ENCODE data around the gene ASB13.

The ASB13 gene

DNA sequence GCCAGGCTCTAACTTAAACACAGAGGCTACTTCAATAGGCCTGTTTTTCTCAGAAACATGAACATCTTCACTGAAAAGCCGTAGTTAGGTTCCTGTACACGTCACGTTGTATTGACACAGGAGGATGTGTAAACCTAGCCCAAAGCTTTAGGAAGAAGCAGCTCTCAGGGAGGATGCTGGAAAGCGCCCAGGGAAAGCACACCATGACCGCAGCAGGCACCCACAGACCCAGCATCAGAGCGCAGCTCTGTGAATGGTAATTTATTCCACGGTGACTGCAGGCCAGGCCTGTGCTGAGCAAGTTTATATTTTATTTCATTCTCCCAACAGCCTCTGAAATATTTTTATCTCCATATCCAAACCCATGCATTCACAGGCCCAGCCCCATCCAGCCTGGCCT lies 51.1 kb downstream of the ASB13 start:
- no peak overlapping the region for H3K4me3 ChIP-seq (ENCODE audit: extremely low read depth, insufficient read depth, low read length, poor library complexity, severe bottlenecking)
- H3K36me3 ChIP-seq (ENCODE audit: control insufficient read depth, insufficient read depth, low read length) = no peaks in the 10 kb centered on the region
- no peaks in the 10 kb centered on the region for H3K9me3 ChIP-seq (ENCODE audit: control insufficient read depth, low read length)
- H3K4me1 ChIP-seq (ENCODE audit: control insufficient read depth, insufficient read depth, low read length, poor library complexity, severe bottlenecking) = peaks cover 24% of the 10 kb centered on the region
- WGBS, 2 experiments (ENCODE audit: insufficient coverage in 2 of 2) = 98 to 99% methylated on average over 7 of the region's 7 CpGs
- no peak overlapping the region for H3K27ac ChIP-seq (ENCODE audit: low read depth, low read length, severe bottlenecking)

DNA sequence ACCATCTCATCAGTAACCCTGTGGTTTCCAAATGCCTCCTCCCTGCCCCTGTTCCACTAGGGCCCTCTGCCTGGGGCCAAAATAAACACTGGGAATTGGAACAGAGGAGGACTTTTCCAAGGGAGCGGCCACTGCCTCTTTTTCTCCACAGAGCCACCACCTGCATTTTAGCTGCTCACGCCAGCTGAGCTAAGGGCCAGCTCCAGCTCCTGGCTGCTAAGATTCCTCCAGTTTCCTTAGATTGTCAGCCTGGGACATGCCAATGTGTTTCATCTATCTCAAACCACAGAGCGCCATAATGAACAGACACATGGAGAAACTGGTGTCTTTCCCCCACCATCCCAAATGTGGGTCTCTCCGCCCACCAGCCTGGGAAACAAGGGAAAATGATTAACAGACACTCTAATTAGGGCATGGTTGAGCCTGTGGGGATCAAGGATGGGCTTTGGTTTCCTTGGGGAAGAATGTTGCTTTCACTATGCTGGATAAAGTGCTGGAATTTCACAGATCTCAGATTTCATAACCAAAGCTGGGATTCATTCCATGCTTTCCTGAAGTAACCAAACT lies 52.2 kb downstream of the ASB13 start:
- H3K9me3 ChIP-seq (ENCODE audit: control insufficient read depth, low read length) = no peaks in the 10 kb centered on the region
- peaks cover 15% of the 10 kb centered on the region for H3K4me1 ChIP-seq (ENCODE audit: control insufficient read depth, insufficient read depth, low read length, poor library complexity, severe bottlenecking)
- H3K36me3 ChIP-seq (ENCODE audit: control insufficient read depth, insufficient read depth, low read length) = no peaks in the 10 kb centered on the region
- 87 to 100% methylated on average over 3 of the region's 4 CpGs for WGBS, 2 experiments (ENCODE audit: insufficient coverage in 2 of 2)
- no peak overlapping the region for H3K4me3 ChIP-seq (ENCODE audit: extremely low read depth, insufficient read depth, low read length, poor library complexity, severe bottlenecking)
- H3K27ac ChIP-seq (ENCODE audit: low read depth, low read length, severe bottlenecking) = no peak overlapping the region

DNA sequence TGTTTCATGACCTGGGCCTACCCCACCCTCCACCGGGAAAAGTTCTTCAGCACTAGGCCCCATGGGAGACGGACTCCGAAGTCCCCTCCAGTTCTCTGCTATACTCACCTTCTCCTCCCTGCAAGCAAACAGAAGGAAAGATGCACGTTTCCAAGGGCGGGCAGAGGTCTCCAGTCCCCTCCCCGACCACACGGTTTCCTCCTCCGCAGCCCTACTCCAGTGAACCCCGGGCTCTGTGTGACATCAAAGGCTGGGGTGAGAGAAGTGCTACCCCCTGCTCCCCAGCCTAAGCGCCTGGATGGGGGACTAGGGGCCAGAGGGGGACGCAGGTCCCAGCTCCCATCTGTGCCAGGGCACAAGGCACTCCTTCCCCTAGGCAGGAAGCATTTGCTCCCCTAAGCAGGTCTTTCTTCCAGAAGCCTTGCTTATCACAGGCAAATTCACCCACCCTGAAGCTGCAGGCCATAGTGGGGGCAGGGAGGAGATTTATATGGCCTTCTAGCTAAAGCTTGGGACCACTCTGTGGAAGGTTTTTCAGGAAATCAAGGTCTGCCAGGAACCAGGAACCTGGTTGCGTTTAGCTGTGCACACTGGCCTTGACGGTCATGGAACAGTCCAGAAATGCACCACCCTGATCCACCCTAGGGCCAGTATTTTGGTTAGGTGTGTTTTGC lies 52.8 kb downstream of the ASB13 start:
- H3K4me1 ChIP-seq (ENCODE audit: control insufficient read depth, insufficient read depth, low read length, poor library complexity, severe bottlenecking) = peaks cover 8% of the 10 kb centered on the region
- H3K36me3 ChIP-seq (ENCODE audit: control insufficient read depth, insufficient read depth, low read length) = no peaks in the 10 kb centered on the region
- no peak overlapping the region for H3K4me3 ChIP-seq (ENCODE audit: extremely low read depth, insufficient read depth, low read length, poor library complexity, severe bottlenecking)
- 91 to 100% methylated on average over 2 to 11 of the region's 13 CpGs for WGBS, 2 experiments (ENCODE audit: insufficient coverage in 2 of 2)
- no peak overlapping the region for H3K27ac ChIP-seq (ENCODE audit: low read depth, low read length, severe bottlenecking)
- no peaks in the 10 kb centered on the region for H3K9me3 ChIP-seq (ENCODE audit: control insufficient read depth, low read length)

DNA sequence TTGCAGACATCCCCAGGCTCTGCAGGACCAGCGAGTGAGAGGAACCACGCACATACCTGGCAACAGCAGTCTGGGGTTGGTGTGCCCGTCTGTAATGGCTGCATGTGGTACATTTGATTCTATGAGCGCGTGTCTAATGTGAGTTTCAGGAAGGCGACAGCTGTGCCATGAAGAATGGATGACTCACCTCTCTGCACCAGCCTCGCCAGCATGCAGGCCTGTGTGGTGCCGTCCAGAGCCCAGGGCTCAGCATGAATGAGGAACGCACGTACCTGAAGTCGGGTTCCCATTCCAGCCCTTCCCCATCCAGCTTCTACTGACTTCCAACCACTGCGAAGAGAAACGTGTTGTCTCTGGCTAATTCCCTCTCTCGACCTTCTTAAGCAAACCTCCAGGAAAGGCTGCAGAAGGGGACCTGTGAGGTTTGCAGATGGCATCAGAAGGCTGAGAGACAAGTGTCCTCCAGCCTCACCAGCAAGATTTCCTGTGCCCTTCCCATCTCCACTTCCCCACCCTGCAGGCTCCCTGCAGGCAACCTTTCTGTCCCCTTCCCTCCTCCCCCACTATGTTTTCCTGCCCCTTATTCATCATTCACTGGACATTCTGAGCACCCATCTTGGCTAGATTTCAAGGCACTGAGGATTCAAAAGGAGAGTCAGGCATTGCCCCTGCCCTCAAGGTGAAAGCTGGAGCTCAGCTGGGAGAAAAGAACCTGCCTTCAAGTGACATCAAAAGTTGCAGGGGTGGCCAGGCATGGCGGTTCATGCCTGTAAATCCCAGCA lies 54.3 kb downstream of the ASB13 start:
- Histone ChIP-seq H3K36me3 (ENCODE audit: control insufficient read depth, insufficient read depth, low read length) (no peaks in the 10 kb centered on the region), H3K27ac (ENCODE audit: low read depth, low read length, severe bottlenecking) (no peak overlapping the region), H3K4me3 (ENCODE audit: extremely low read depth, insufficient read depth, low read length, poor library complexity, severe bottlenecking) (no peak overlapping the region), H3K4me1 (ENCODE audit: control insufficient read depth, insufficient read depth, low read length, poor library complexity, severe bottlenecking) (peaks cover 6% of the 10 kb centered on the region), H3K9me3 (ENCODE audit: control insufficient read depth, low read length) (no peaks in the 10 kb centered on the region)
- 87 to 94% methylated on average over 10 to 13 of the region's 15 CpGs for WGBS, 2 experiments (ENCODE audit: insufficient coverage in 2 of 2)

DNA sequence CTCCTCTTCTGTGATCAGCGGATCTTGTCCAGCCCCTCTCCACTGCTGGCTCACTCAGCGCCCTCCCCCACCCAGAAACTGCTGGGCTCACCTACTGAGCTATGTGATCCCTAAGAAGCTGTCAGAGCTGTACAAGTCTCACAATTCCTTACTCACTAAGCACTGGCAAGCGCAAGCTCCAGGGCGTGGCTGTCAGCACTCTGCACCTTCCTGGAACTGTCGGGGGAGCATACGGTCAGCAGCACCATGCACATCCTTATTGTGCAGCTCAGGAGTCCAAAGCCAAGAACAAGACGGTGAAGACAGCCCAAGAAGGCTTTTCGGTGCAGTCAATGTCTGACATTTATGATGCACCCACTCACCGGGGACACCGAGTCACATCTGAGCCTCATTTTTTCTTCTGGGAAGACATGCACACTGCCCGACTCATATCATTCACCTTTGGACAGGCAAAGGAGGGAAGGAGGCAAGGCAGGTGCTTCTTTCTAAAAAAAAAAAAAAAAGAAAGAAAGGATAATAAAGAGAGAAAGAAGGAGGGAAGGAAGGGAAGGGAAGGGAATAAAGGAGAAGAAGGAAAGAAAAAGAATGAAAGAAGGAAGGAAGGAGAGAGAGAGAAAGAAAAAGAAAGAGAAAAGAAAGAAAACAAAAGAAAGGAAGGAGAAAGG lies 56.3 kb downstream of the ASB13 start:
- Histone ChIP-seq H3K4me3 (ENCODE audit: extremely low read depth, insufficient read depth, low read length, poor library complexity, severe bottlenecking) (no peak overlapping the region), H3K4me1 (ENCODE audit: control insufficient read depth, insufficient read depth, low read length, poor library complexity, severe bottlenecking) (peaks cover 6% of the 10 kb centered on the region), H3K36me3 (ENCODE audit: control insufficient read depth, insufficient read depth, low read length) (no peaks in the 10 kb centered on the region), H3K9me3 (ENCODE audit: control insufficient read depth, low read length) (no peaks in the 10 kb centered on the region), H3K27ac (ENCODE audit: low read depth, low read length, severe bottlenecking) (no peak overlapping the region)
- 62 to 95% methylated on average over 6 to 9 of the region's 11 CpGs for WGBS, 2 experiments (ENCODE audit: insufficient coverage in 2 of 2)

DNA sequence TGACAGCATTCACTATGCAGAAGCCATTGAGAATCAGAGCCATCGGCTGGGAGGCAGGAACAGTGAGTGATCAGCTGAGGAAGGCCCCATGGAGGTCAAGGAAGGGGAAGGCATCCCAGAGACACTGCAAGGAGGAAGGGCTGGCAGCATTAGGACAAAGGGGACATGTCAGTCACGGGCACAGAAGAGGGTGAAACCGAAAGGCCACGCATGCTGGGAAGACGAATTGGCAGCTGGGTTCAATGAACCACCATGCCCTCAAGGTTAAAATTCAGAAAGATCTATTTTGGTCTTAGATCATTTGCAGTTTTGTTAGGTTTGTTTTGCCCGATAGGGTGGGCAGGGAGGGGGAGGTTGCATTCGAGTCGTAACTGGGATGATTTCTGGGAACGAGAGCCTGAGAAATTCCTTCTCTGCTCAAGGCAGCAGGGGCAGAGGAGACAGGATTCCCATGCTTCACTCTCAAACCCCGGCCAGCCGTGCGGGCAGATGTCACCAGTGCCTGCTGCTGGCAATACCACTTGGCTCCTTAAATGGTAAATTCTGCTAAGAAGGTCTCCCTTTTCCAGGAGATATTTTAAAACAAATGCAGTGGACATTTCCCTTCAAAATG lies 57.7 kb downstream of the ASB13 start:
- Histone ChIP-seq H3K4me1 (ENCODE audit: control insufficient read depth, insufficient read depth, low read length, poor library complexity, severe bottlenecking) (no peaks in the 10 kb centered on the region), H3K9me3 (ENCODE audit: control insufficient read depth, low read length) (no peaks in the 10 kb centered on the region), H3K27ac (ENCODE audit: low read depth, low read length, severe bottlenecking) (no peak overlapping the region), H3K4me3 (ENCODE audit: extremely low read depth, insufficient read depth, low read length, poor library complexity, severe bottlenecking) (no peak overlapping the region), H3K36me3 (ENCODE audit: control insufficient read depth, insufficient read depth, low read length) (no peaks in the 10 kb centered on the region)
- 79 to 81% methylated on average over 11 to 12 of the region's 12 CpGs for WGBS, 2 experiments (ENCODE audit: insufficient coverage in 2 of 2)

DNA sequence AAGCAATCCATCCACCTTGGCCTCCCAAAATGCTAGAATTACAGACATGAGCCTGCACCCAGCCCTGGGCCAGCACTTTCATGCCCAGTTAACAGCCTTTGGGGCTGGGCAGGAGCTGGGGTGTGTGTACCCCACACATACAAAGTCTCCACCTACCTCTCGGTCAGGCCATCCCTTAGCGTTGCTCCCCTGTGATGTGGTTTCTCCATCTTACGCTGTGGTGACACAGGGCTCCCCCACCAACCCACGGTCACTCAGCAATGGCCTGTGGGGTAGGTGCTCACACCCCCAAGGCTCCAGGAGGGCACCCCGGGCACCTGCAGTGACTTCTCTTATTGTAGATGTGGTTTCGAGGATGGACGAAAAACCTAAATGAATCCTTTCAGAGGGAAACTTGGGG lies 58.8 kb downstream of the ASB13 start:
- Histone ChIP-seq H3K36me3 (ENCODE audit: control insufficient read depth, insufficient read depth, low read length) (no peaks in the 10 kb centered on the region), H3K4me1 (ENCODE audit: control insufficient read depth, insufficient read depth, low read length, poor library complexity, severe bottlenecking) (no peaks in the 10 kb centered on the region), H3K9me3 (ENCODE audit: control insufficient read depth, low read length) (peaks cover 5% of the 10 kb centered on the region), H3K4me3 (ENCODE audit: extremely low read depth, insufficient read depth, low read length, poor library complexity, severe bottlenecking) (no peak overlapping the region), H3K27ac (ENCODE audit: low read depth, low read length, severe bottlenecking) (no peak overlapping the region)
- 90% methylated on average over 2 to 7 of the region's 7 CpGs for WGBS, 2 experiments (ENCODE audit: insufficient coverage in 2 of 2)

DNA sequence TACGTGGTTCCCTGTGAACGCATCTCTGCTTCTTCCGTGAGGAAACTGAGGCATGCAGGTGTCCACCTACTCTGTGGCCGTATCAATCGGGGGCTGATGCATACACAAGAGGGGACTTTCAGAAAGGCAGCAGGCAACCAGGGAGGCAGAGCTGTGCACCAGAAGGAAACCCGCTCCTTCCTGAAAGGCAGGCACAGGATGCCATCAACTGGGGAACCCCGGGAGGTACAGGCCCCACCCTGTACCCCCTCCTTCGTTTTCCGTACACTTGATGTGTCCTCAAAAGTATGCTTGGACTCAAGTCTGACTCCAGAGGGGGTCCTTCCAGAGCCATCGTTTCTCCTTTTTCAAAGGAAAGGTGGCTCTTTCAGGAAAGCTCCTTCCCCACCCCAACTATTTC lies 59.5 kb downstream of the ASB13 start:
- Histone ChIP-seq H3K9me3 (ENCODE audit: control insufficient read depth, low read length) (peaks cover 5% of the 10 kb centered on the region), H3K27ac (ENCODE audit: low read depth, low read length, severe bottlenecking) (no peak overlapping the region), H3K4me1 (ENCODE audit: control insufficient read depth, insufficient read depth, low read length, poor library complexity, severe bottlenecking) (no peaks in the 10 kb centered on the region), H3K36me3 (ENCODE audit: control insufficient read depth, insufficient read depth, low read length) (no peaks in the 10 kb centered on the region), H3K4me3 (ENCODE audit: extremely low read depth, insufficient read depth, low read length, poor library complexity, severe bottlenecking) (no peak overlapping the region)
- 90 to 93% methylated on average over 7 to 10 of the region's 10 CpGs for WGBS, 2 experiments (ENCODE audit: insufficient coverage in 2 of 2)

DNA sequence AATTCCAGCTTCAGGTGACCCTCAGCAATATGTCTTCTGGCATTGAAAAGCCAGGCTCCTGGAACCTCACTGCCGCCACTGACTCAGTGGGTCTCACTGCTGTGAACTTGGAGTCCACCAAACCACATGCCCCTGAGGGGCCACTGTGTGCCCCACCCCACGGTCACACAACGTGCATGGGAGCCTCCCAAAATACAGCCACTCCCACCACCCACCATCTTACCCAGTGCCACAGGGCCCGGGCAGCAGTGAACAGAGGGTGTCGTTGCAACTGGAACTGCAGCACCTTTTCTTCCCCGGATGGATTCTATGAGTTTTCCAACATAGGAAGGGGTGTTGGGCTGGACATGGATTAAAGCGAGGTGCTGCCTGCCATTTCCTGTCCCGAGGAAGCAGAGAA lies 60.1 kb downstream of the ASB13 start:
- Histone ChIP-seq H3K27ac (ENCODE audit: low read depth, low read length, severe bottlenecking) (no peak overlapping the region), H3K36me3 (ENCODE audit: control insufficient read depth, insufficient read depth, low read length) (no peaks in the 10 kb centered on the region), H3K9me3 (ENCODE audit: control insufficient read depth, low read length) (peaks cover 5% of the 10 kb centered on the region), H3K4me1 (ENCODE audit: control insufficient read depth, insufficient read depth, low read length, poor library complexity, severe bottlenecking) (no peaks in the 10 kb centered on the region), H3K4me3 (ENCODE audit: extremely low read depth, insufficient read depth, low read length, poor library complexity, severe bottlenecking) (no peak overlapping the region)
- 95 to 96% methylated on average over 4 to 8 of the region's 8 CpGs for WGBS, 2 experiments (ENCODE audit: insufficient coverage in 2 of 2)

DNA sequence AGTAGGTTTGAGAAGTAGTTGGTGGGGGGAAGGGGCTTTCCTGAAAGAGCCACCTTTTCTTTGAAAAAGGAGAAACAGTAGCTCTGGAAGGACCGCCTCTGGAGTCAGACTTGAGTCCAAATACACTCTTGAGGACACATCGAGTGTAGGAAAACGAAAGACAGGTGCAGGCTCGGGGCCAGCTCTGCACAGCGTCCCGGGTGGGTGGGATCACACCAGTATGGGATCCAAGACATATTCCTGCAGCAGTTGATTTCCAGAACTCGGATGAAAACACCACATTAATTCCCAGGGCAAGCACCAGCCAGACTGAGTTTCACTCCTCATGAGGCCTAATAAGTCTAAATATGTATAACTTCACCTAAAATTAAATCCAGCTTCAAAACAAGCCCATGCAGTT lies 61.4 kb downstream of the ASB13 start:
- H3K4me3 ChIP-seq (ENCODE audit: extremely low read depth, insufficient read depth, low read length, poor library complexity, severe bottlenecking) = no peak overlapping the region
- H3K36me3 ChIP-seq (ENCODE audit: control insufficient read depth, insufficient read depth, low read length) = no peaks in the 10 kb centered on the region
- peaks cover 4% of the 10 kb centered on the region for H3K4me1 ChIP-seq (ENCODE audit: control insufficient read depth, insufficient read depth, low read length, poor library complexity, severe bottlenecking)
- H3K27ac ChIP-seq (ENCODE audit: low read depth, low read length, severe bottlenecking) = no peak overlapping the region
- peaks cover 5% of the 10 kb centered on the region for H3K9me3 ChIP-seq (ENCODE audit: control insufficient read depth, low read length)
- 78 to 80% methylated on average over 7 of the region's 7 CpGs for WGBS, 2 experiments (ENCODE audit: insufficient coverage in 2 of 2)
